HUDEP-2 (cell line): ENCODE data around the gene SKIDA1.
"Not testable (repeated sequence)": the region's sequence is repeated elsewhere in the genome, so short reads cannot be mapped to it uniquely, and the experiment has no call there.

Source experiments
- DNase-seq, 76 experiments: peaks; one replicate each; lab custom pipeline; 2025; ENCODE audit not compliant: unreplicated experiment in 76 of 76; lab: John Stamatoyannopoulos, UW

The SKIDA1 gene

DNA sequence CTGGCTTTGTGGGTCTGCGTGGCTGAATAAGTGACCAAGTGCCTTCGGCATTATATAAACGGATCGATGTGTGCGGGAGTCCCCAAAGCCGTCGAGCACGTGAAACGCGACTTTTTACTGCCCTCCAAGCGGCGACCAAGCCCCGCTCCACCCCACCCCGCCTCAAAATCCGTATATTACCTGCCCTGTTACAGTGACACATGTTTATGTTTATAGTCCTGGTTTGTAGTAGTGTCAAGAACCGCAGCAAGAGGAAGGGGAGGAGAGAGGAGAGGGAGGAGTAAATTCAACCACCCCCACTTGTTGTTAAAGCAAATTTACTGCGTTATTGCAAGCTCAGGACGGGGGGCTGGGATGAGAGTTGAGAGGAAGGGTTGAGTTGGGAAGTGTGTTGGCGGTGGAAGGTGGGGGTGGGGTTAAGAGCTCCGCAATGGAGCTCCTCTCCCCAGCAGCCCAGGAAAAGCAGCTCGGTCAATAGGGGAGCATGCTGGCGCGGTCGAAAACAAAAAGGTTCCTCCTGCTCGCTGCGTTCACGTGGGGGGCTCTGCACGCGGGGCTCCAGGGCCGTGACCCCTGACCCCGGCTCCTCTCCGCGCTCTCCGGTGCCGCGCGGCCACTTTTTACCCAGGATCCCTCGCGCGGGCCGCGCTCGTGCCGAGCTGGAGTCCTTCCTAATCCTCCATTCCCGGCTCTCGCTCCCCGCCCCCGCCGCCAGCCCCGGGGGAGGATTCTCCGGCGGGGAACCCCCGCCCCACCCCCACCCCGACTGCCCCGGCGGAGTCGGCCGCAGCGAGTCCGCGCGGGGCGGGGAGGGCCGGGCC lies at the start of gene SKIDA1:
Gene SKIDA1 (minus strand): TSS at position 316 of the 821 bp plus-strand sequence. CDS start 7,860 bp downstream, outside the sequence.
- peak in 74 of 76 experiments; percentile 17 to 86 (median 68) for DNase-seq

- DNase-seq = peak in 6 of 76 experiments; percentile 2 to 21 (median 16)
Observed at GRCh38 chr10:21574514-21574913, 49.0 kb upstream of the SKIDA1 start.

DNA sequence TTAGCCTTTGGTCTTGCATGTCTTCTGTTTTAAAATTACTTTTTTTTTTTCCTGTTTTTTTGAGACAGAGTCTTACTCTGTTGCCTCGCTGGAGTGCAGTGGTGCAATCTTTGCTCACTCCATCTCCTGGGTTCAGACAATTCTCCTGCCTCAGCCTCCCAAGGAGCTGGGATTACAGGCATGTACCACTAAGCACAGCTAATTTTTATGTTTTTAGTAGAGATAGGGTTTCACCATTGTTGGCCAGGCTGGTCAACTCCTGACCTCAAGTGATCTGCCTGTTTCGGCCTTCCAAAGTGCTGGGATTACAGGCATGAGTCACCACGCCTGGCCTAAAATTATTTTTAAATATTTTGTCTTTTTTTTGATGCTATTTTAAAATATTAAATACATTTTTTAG lies 47.1 kb upstream of the SKIDA1 start:
- DNase-seq = no peak

GRCh38 chr10:21570761-21571521 lies 45.5 kb upstream of the SKIDA1 start:
- no peak for DNase-seq

GRCh38 chr10:21558984-21559383 lies 33.5 kb upstream of the SKIDA1 start:
- not testable (repeated sequence) for DNase-seq

DNA sequence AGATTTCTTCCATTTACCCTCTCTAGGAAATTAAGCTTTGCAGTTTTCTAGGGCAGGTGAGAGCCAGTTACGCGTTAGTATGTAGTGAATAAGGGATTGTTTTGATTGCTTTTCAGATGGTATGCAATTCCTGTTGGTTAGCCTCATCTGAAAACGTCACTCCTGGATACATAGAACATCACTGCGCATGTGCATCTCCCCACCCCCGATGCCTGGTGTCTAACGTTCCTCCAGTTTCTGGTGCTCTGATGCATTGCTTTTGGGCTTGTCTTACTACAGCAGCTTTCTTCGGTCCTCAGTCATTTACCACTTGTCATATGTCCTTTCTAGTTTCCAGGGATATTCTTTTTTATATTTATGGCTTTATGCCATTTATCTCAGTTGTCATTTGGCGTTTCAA lies 31.0 kb upstream of the SKIDA1 start:
- no peak for DNase-seq

DNA sequence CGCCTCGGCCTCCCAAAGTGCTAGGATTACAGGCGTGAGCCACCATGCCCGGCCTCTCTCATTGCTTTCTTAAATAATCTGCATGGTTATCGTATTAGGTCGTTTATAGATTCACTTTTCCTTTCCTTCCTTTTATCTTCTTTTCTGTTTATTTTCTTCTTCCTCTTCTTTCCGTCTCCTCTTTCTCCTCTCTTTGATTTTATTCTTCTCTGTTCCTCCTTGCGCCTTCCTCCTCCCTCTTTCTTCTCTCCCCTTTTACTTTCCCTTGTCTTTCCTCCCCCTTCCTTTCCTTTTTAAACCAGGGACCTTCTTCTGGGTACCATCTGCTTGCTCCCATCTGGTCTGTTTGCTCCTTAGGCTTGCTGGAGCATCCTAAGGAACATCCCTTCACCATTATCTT lies 27.2 kb upstream of the SKIDA1 start:
- no peak for DNase-seq

GRCh38 chr10:21547246-21547645 lies 21.8 kb upstream of the SKIDA1 start:
- no peak for DNase-seq

GRCh38 chr10:21540701-21541100 lies 15.2 kb upstream of the SKIDA1 start:
- DNase-seq = not testable (repeated sequence)

- no peak for DNase-seq
Observed at GRCh38 chr10:21536874-21537273, 11.4 kb upstream of the SKIDA1 start.

DNA sequence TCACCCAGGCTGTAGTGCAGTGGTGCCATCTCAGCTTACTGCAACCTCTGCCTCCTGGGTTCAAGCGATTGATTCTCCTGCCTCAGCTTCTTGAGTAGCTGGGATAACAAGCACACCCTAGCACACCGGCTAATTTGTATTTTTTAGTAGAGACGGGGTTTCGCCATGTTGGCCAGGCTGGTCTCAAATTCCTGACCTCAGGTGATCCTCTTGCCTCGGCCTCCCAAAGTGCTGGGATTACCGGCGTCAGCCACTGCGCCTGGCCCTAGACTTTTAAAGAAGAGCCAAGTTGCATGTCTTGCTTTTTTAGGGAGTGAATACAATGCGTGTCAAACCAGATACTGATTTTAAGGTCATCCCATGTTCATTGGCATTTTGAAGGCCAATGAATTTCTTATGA lies 10.5 kb upstream of the SKIDA1 start:
- not testable (repeated sequence) for DNase-seq

DNA sequence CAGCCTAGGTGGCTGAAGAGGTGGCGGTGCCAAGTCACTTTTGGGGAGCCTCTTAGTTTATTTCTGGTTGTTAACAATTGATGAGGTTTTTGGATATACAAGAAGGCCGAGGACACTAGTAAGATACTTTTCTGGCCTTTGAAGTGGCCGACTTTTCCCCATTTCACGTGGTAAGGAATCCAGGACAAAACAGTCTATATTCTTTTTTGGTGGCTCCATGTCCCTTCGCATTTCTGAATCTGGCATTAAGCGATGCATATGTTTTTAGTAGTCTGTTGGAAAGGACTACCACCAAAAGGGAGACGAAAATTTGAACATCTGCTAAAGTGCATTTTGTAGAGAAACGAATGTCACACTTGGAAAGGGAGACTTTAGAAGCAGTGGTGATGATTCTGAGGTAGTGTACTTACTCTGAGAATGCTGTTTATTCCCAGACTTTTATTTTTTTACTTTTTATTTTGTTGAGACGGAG lies 10.0 kb upstream of the SKIDA1 start:
- DNase-seq = no peak

GRCh38 chr10:21534604-21535493 lies 9.4 kb upstream of the SKIDA1 start:
- DNase-seq = peak in 59 of 76 experiments; percentile 4 to 77 (median 47)

GRCh38 chr10:21534280-21534586 lies 8.8 kb upstream of the SKIDA1 start:
- DNase-seq = peak in 2 of 76 experiments; percentile 68 to 77

DNA sequence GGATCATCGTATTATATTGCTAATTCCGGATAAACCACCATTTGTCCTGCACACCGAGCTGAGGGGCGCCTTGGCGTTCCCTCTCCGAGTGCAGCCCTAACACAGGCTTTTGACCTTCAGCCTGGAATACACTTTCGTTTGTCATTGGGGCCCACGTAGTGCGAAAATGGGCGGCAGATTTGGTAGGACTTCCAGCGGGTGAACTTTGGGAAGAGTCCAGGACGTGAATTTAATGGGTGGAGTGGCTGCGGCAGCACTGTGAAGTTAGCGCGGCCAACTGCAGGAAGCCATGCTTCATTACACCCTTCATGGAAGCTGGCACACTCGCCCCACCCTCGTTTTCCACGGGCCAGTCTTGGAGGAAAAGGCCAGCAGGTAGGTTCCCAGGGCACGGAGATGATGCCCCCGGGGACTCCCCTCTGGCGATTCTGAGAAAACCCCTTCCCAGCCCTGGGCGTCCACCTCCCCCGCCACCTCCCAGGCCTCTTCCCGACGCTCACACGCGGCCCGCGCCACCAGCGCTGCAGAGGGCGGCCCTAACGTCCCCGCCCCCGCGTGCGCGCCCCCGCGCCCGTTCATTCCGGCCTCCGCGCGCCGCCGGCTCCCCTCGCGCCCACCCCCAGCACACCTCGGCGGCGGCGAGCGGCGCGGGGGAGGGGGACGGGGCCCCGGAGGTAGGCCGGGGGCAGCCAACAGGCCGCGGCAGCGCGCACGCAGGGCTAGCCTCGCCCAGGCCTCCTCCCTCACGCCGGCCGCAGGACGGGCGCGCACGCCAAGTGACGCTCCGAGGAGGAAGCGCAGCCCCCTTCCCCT lies 8.2 kb upstream of the SKIDA1 start, which contains the start of gene MLLT10:
Gene MLLT10 (plus strand): TSS at position 766 of the 813 bp plus-strand sequence. CDS start 413 bp downstream, outside the sequence.
- peak in 75 of 76 experiments; percentile 41 to 95 (median 86) for DNase-seq

DNA sequence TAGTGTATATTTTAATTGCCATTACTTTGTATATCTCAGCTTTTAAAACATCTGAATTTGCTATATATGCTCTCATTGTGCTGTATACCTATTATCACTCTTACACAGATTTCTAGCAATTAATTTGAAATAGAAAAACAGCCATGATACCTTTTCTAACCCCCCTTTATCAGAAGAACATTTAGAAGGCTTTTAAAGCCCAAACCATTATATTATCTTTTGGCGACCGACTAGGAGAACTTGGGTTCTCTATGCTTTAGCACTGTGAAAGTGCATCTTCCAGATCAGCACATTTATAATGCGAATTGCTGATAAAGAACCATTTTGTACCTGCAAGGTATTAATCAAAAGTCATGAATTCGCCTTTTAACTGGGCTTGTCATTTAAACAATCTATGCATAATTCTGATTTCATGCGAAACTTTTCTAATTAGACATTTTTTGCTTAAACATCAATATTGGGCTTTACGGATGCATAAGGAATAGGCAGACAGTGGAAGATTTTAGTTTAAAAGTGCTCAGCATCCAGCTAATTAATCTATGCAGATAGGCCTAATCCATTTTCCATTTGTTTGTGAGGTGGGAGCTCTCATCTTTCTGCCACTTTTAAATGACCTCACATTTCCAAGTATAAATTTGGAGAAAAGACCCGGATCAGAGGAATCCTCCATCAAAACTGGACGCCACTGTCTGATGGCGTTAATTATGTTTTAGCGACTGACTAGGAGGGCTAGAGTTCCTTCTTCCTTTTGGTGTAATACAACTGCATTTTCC lies 7.4 kb upstream of the SKIDA1 start:
- DNase-seq = peak in 4 of 76 experiments; percentile 13 to 46 (median 37)

GRCh38 chr10:21531164-21531563 lies 5.7 kb upstream of the SKIDA1 start:
- peak in 1 of 76 experiments; percentile 36 for DNase-seq

GRCh38 chr10:21530641-21531040 lies 5.2 kb upstream of the SKIDA1 start:
- no peak for DNase-seq

DNA sequence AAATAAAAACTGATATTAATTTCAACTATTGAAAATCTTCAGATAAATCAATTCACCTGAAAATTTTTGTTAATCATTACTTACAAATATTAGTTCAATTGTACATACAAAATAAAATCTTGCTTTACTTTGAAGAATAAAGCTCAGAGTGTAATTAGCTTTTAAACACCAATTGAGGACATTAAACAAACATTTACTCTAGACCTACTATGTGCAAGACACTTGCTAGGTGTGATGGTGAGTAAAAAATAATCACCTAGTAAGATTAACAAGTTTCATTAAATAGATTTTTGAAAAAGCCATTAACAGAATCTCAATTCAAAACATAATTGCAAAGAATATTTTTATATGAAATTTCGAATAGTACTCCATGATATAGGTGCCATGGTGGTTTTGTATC lies 4.7 kb upstream of the SKIDA1 start:
- DNase-seq = no peak
